ENCODE results near the gene BUD23. TPM values are rescaled to one million over a fixed set of nuclear protein-coding genes. Genes with fewer than 3 reads are reported as not detected.
A peak's percentile ranks its signal among the peaks of the same experiment; 100 is the strongest.
"Not testable (repeated sequence)": the region's sequence is repeated elsewhere in the genome, so short reads cannot be mapped to it uniquely, and the experiment has no call there.

The BUD23 gene, protein sequence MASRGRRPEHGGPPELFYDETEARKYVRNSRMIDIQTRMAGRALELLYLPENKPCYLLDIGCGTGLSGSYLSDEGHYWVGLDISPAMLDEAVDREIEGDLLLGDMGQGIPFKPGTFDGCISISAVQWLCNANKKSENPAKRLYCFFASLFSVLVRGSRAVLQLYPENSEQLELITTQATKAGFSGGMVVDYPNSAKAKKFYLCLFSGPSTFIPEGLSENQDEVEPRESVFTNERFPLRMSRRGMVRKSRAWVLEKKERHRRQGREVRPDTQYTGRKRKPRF
- 79.6 and 81.0 TPM in 2 replicates for total RNA-seq
- 126 TPM for polyA plus RNA-seq (2012)

DNA sequence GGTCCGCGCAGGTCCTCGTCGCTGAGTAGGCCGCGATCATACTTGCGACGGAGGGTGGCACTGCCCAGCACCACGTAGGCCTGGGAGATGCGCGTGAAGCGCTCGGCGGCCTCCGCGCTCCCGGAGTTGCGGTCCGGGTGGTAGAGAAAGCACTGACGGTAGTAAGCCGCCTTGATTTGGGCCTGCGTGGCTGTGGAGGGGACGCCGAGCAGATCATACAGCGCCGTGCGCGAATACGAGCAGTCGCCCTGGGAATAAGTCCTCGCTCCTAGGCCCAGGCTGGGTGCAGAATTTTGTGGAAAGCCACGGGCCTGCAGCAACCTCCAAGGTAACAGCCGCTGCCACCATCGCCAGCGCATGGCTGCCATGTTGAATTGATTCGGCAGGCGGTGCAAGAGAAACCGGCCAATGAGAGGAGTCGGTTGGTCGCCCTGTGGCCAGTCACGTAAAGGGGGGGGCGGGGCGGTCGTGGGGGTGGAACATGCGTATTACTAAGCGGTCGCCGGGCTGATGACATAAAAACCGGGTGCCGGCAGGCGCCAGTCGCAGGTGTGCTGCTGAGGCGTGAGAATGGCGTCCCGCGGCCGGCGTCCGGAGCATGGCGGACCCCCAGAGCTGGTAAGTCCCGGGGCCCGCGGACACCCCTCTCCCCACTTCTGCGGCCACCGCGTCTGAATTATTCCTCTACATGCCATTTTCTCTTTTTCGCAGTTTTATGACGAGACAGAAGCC lies at the start of gene BUD23, which contains the start of gene DNAJC30:
Gene BUD23, plus strand, starts transcription at position 542 of the 732 bp plus-strand sequence. Its CDS starts 29 bp downstream, at position 571.
Gene DNAJC30, minus strand, starts transcription at position 398 of the 732 bp plus-strand sequence. Its CDS starts 30 bp downstream, at position 368.
- peak; percentile 98 for DNase-seq (ENCODE audit: low read depth)

DNA sequence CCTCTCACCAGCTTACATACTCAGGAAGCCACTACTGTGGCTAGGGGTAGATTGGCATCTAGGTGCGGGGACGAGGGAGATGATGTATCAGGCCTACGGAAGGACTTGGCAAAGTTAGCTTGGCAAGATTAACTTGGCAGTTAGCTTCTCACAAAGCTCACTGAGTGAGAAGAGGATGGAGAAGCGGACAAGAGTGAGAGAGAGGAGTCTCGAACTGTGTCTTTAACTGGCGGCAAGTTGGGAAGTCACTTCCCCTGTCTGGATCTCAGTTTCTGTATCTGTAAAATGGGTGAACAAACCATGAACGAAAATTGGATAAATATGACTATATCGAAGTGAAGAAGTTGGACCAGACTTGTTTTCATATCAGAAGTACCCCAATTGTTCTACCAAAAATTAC lies 49.6 kb upstream of the BUD23 start:
- no peak for DNase-seq (ENCODE audit: low read depth)

DNA sequence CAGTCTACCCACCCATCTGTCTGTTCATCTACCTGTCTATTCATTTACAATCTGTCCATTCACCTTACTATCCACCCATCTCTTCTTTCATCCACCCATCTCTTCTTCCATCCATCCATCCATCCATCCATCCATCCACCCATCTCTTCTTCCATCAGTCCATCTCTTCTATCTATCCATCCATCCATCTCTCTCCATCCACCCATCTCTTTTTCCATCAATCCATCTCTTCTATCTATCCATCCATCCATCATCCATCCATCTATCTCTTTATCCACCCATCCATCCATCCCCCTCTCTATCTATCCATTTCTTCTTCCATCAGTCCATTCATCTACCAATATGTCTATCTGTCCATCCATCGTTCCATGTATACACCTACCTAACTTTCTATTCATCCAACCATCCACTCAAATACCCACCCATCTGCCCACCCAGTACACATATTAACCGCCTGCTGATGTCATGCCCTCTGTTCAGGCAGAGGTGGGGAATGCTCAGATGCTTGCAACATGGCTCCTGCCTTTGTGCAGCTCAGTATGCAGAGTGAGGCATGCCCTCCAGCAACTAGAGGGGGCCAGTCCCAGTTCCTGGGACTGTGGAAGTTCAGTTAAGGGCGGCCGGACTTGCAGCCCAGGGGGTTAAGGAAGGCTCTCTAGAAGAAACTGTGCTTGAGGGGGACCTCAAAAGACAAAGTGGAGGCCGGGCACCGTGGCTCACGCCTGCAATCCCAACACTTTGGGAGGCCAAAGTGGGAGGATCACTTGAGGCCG lies 47.8 kb upstream of the BUD23 start:
- no peak for DNase-seq (ENCODE audit: low read depth)

DNA sequence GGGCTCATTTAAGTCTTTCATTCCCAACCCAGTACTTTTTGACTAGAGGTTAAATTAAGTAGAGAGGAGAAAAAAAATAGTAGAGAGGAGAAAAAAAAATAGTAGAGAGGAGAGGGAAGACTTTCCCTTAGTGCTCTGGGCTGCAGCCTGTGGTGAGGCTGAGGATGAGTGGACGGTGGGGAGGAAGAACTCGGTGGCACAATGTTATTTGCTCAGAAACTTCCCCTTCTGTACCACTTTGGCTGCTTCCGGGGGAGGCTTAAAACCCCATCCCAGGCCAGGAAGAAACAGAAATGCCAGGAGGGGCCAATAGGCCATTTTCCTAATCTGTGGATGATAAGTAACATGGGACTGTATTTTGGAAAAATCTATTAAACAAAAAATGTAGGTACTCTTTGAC lies 44.5 kb upstream of the BUD23 start:
- DNase-seq (ENCODE audit: low read depth): no peak

DNA sequence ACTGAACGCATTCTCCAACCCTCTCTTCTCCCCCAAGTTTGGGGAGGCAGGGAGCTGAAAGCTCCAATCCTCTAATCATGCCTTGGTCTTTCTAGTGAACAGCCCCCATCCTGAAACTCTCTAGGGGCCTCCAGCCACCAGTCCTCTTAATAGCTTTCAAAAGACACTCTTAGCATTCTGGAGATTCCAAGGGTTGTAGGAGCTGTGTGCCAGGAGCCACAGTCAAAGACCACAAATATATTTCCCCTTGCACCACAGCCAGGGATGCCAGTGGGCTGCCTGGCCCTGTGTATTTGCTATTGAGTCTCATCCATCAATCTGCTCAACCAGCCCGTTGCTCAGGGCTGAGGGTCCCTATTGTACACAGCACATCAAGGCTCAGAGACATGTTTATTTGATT lies 40.6 kb upstream of the BUD23 start:
- peak; percentile 89 for DNase-seq (ENCODE audit: low read depth)

DNA sequence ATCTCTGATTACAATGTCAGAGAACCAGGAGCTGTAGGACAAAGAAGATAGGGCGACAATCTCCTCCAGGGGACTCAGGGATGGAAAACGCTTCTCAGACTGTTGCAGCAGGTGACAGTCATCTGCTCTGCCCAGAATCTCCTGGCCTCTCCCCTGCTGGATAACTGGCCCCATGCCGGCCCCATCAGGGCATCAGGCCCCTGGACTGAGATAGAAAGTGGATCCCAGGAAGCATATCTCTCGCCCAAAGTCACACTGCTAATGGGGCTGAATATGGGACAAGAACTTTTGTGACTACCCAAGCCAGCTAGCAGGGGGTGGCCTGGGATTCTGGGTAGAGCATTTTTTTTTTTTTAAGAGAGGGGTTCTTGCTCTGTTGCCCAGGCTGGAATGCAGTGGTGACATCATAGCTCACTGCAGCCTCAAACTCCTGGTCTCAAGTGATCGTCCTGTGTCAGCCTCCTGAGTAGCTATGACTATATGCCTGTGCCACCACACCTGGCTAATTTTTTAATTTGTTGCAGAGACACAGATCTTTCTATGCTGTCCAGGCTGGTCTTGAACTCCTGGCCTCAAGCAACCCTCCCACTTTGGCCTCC lies 38.6 kb upstream of the BUD23 start:
- DNase-seq (ENCODE audit: low read depth): no peak

DNA sequence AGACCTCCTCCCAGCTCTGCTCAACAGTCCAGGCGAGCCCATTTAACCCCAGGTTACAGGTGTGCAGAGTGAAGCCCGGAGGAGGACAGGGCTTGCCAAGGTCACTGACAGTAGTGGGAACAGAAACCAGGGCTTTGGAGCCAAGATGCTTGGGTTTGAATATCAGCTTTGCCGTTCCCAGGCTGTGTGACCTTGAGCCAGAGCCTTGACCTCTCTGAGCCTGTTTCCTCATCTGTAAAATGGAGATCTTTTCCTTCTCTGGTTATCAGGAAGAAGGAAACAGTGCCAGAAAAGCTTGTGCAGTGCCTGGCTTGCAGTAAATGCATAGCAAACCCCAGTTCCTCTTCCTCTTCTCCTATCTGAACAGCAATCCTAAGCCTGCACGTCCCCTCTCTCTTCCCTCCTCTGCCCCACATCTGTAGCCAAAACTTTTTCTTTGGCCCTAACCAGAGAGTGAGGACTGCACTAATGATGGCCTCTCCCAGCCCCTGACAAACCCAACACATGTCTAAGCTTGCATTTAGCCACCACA lies 37.7 kb upstream of the BUD23 start:
- DNase-seq (ENCODE audit: low read depth): no peak

DNA sequence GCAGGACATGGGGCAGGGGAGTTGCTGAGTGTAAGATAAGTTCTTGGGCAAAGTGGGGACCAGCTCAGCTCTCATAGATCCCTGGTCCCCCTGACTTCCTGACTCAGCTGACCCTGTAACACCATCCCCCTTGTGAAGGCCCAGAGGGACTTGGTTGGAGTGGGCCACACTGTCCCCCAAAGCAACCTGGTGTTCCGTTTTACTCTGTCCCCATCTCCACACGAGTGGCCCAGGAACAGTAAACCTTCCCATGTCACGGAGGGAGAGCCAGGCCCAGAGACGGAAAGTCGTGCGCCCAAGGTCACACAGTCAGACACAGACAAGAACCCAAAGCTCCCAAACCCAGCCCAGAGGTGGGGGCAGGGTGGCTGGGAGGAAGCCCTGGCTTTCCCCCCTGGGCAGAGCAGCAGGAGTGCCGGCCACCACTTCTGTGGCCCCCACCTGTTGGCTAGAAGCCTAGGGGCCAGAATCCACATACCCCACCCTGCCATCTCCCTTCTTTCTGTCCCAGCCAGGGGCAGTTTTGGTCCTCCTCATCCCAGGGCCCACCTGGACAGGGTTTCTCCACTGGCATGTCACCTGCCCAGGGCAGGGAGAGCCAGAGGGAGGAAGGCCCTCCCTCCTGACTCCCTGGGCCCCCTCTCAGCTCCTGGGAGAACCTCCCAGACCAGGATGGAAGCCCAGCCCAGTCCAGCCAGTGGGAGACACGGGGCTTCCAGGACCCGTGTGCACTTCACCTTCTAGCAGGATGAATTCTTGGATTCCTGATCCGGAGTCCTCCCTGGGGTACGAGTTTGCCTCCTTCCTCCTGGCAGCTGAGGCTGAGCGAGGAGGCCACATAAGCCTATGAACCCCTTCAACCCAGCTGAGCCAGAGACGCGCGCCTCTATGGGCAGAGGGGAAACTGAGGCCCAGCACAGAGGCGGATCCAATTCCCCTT lies 36.3 kb upstream of the BUD23 start:
- DNase-seq (ENCODE audit: low read depth): no peak

DNA sequence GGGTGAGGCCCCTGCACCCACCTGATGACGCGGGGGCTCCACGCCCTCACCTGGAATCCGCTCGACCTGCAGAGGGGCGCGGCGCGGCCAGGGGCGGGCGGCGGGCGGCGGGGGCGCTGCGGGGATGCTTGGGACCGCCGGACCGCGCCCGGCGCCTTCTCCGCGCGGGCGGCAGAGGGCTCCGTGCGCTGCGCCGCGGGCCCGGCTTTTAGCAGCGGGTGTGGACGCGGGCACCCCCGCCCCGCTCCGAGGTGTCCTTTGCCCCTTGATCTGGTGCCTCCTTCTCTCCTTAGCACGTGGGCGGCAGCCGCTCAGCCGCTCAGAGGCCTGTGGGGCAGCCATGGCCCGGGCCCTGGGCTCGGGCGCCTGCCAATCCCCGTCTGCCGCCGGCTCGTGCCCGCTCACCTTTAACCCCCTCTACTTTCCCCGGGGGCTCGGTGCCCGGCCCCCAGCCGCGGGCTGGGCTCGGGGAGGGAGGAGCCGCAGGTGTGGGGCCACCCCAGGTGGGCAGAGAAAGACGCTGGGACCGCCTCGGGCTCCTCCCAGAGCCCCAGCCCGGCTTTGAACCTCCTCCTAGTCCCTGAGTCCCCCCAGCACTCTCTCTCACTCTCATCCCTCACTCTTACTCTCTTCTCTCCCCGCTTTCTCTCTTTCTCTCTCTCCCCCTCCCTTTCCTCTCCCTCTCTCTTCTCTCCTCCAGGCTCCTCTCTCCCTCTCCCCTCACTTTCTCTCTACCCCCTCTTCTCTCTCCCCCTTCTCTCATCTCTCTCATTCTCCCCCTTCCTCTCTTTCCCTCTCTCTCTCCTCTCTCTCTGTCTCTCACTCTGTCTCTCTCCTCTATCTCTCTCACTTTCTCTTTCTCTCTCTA lies 35.4 kb upstream of the BUD23 start:
- DNase-seq (ENCODE audit: low read depth): no peak

DNA sequence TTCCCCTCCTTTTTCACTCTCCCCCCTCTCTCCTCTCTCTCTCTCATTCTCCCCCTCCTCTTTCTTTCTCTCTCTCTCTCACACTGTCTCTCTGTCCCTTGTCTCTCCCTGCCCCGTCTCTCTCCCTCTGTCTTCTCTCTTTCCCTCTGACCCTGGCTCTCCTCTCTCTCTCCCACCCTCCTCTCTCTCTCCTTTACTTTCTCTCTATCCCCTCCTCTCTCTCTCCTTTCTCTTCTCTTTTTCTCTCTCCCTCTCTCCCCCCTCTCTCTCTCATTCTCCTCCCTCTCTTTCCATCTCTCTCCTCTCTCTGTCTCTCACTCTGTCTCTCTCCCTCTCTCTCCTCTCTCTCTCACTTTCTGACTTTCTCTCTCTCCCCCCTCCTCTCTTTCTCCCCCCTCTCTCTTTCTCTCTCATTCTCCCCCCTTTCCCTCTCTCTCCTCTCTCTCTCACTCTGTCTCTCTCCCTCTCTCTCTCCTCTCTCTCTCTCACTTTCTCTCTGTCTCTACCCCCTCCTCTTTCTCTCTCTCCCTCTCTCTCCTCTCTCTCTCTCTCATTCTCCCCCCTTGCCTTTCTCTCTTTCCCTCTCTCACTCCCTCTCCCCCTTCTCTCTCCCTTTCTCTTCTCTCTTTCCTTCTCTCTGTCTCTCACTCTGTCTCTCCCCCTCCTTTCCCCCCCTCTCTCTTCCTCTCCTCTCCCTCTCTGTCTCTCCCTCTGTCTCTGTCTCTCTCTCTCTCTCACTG lies 34.6 kb upstream of the BUD23 start:
- DNase-seq (ENCODE audit: low read depth): no peak

DNA sequence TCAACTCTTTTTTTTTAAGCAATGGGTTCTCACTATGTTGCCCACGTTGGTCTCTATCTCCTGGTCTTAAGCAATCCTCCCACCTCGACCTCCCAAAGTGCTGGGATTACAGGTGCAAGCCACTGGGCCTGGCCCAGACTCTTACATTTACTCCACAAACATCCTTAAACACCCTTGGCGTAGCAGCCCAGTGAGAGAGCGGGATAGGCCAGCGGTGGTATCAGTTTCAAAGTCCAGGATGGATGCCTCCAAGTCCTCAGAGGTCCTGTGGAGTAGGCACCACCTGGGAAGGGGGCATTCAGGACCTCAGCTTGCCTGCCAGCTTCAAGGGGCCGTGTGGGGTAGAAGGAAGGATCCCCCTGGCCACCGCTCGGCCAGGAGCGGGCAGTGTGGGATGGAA lies 33.8 kb upstream of the BUD23 start:
- DNase-seq (ENCODE audit: low read depth): no peak

DNA sequence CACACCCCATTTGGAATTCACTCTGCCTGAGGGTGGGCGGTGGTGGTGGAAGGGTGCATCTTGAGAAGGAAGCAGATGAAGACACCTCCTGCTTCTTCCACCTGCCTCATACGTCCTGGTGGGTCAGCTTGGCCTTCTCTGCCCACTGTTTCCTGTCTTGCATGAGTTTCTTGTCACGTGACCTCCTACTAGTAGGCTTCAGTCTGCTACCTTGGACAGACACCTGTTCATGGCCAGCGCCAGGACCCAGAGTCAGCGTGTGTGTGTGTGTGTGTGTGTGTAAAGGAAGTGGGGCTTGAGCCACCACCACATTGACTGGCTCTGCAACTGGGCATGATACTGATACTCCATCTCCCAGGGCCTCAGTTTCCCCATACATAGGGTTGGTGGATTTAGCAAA lies 32.9 kb upstream of the BUD23 start:
- DNase-seq (ENCODE audit: low read depth): no peak

DNA sequence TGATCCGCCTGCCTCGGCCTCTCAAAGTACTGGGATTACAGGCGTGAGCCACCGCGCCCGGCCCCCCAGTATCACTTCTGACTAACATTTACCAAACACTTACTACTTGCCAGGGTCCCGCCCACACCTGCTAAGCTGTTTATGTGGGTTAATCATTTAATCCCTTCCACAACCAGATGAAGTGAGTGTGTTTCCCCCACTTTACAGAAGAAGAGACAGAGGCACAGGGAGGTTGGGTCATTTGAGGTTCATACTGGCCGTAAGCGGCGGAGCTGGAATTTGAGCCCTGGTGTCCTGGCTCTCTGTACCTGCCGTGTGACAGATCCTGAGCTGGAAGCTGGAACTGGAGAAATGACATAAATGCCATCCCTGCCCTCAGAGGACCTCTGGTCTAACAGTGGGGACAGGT lies 30.9 kb upstream of the BUD23 start:
- no peak for DNase-seq (ENCODE audit: low read depth)

DNA sequence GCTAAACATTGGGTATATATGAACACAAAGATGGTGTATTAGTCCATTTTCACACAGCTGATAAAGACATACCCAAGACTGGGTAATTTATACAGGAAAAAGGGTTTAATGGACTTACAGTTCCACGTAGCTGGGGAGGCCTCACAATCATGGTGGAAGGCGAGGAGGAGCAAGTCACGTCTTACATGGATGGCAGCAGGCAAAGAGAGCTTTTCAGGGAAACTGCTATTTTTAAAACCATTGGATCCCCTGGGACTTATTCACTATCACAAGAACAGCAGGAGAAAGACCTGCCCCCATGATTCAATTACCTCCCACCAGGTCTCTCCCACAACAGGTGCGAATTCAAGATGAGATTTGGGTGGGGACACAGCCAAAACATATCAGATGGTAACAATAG lies 28.1 kb upstream of the BUD23 start:
- DNase-seq (ENCODE audit: low read depth): not testable (repeated sequence)

DNA sequence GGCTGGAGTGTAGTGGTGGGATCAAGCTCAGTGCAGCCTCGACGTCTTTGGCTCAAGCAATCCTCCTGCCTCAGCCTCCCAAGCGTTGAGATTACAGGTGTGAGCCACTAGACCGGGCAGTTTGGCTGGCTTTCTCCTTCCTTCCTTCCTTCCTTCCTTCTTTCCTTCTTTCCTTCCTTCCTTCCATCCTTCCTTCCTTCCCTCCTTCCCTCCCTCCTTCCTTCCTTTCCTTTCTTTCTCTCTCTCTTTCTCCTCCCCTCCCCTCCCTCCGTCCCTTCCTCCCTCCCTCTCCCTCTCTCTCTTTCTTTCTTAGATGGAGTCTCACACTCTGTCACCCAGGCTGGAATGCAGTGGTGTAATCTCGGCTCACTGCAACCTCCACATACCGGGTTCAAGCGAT lies 23.4 kb upstream of the BUD23 start:
- DNase-seq (ENCODE audit: low read depth): no peak

DNA sequence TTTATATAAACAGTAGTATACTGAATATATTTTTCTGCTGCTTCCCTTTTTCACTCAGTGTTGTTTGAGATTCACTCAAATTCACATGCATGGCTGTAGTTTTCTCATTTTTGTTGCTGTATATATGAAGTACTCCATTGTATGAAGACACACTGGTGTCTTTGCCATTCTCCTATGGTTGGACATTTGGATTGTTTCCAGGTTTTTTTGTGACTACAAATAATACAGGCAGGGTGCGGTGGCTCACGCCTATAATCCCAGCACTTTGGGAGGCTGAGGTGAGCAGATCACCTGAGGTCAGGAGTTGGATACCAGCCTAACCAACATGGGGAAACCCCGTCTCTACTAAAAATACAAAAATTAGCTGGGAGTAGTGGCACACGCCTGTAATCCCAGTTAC lies 22.8 kb upstream of the BUD23 start:
- DNase-seq (ENCODE audit: low read depth): not testable (repeated sequence)

DNA sequence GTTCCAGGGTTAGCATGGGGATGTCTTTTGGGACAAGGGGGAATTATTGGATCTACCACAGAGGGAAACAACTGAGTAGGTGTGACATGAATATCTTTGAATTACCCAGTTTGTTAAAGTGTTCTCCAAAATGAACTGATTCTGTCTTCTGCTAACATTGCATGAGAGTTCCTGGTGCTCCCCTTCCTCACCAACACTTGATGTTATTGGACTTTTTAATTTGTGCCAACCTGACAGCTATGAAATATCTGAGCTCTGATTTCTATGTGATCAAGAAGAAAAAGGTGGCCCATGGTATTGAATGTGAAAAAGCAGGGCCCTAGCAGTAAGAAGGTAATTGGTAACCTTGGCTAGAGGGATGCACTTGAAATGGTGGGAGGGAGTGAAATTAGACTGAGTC lies 20.4 kb upstream of the BUD23 start:
- no peak for DNase-seq (ENCODE audit: low read depth)

DNA sequence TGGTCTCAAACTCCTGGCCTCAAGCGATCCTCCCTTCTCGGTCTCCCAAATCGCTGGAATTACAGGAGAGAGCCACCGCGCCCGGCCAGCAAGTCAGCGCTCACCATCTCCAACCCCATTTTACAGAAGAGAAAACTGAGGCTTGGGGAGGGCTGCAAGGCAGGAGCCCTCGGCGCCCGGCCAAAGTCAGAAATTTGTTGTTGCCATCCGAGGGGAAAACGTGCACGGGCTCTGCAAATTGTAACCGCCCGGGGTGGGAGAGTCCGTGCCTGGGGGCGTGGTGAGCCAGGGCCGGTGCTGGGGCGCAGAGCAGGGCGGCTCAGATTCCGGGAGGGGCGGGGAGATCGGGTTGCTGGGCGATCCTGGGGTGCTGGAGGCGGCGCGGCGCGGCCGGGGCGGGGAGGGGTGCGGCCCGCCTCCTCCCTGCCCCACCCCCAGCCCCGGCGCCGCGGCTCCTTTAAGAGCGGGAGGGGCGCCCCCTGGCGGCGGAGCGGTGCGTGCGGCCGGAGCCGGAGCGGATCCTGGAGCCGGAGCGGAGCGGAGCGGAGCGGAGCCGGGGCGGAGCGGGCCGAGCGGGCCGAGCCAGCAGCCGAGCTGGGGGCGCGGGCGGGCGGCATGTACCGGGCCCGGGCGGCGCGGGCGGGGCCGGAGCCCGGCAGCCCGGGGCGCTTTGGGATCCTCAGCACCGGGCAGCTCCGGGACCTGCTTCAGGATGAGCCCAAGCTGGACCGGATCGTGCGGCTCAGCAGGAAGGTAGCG lies 15.9 kb upstream of the BUD23 start, which contains the start of gene VPS37D:
Gene VPS37D, plus strand, starts transcription at position 488 of the 759 bp plus-strand sequence. Its CDS starts 128 bp downstream, at position 616.
- DNase-seq (ENCODE audit: low read depth): peak; percentile 95
